ENCODE data around the gene SRRD.

The SRRD gene

DNA sequence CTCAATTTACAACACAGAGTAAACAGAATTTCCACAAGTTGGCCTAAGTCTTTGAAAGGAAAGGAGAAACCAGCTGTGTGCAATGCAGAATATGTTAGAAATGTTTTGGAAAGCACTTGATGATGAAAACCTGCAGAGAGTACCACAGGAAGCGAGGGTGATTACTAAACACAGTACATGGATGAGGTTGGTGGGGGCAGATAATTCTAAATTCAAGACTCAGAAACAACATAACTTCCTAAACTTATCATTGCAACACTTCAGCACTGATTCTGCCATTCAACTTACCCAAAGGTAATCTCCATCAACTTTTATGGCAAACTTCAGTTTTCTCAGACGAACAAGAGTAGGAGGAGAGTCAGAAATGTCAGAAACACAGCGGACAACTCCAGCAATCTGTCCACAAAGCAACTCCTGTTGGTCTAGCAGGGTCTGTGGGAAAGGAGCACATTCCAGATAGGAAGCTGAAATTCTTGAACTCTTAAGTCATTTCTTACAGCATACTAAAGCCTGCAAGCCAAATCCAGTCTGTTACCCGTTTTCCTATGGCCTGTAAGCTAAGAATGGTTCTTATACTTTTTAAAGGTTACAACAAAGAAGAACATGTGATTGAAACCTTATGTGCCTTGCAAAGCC is 6.9 kb upstream of the SRRD start:
- no peak for TF ChIP-seq CTCF (IDR thresholded peaks at IDR 0.05; ENCODE audit: low read depth, low read length)

GRCh38 chr22:26477341-26477731 is 6.3 kb upstream of the SRRD start:
- H3K4me3 ChIP-seq (ENCODE audit: low read depth, low read length): no peak overlapping the region
- no peak for TF ChIP-seq CTCF (IDR thresholded peaks at IDR 0.05; ENCODE audit: low read depth, low read length)
- DNase-seq (ENCODE audit: low read depth, low spot score): no peak
- in situ Hi-C loops (cut with HindIII; ENCODE audit: low sequenced_read_pairs): no loop called here

More for the DNA sequence above, 6.9 kb upstream of the SRRD start:
- peak; percentile 73 for DNase-seq (ENCODE audit: low read depth, low spot score)
- no peak overlapping the region for H3K4me3 ChIP-seq (ENCODE audit: low read depth, low read length)
- in situ Hi-C loops (cut with HindIII; ENCODE audit: low sequenced_read_pairs): no loop called here

DNA sequence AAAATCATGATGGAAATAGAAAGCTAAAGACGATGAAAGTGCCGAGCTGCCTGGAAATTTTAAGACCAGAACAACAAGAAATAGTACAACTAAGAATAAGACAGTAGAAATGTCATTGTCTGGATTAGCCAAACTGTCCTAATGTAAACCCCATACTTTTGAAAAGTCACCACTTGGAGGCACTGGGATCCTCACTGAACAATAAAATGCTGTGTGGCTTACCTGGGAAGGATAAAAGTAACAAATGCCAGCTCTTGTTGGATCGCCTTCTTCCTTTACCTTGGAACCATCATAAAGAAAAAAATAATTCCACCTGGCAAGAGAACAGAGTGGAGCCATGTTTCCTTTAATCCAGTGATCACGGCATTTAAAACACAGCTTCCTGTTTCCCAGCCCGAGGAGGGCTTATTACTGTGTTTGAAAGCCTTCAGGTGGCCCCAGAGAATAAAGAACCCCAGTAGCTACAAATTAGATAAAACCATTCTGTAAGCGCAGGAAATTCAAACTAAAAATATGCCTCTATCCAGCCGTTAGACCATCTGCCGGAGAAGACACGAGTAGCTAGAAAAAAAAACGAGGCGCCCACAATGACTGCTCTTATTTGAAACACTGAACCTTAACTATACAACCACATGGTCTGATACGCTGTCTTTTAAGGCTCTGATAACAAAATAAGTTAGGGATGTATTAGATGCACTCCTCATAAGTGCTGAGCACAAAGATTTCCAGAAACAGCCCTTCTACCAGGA is 4.5 kb upstream of the SRRD start:
- TF ChIP-seq CTCF (IDR thresholded peaks at IDR 0.05; ENCODE audit: low read depth, low read length): no peak
- in situ Hi-C loops (cut with HindIII; ENCODE audit: low sequenced_read_pairs): no loop called here
- no peak for DNase-seq (ENCODE audit: low read depth, low spot score)
- H3K4me3 ChIP-seq (ENCODE audit: low read depth, low read length): no peak overlapping the region

DNA sequence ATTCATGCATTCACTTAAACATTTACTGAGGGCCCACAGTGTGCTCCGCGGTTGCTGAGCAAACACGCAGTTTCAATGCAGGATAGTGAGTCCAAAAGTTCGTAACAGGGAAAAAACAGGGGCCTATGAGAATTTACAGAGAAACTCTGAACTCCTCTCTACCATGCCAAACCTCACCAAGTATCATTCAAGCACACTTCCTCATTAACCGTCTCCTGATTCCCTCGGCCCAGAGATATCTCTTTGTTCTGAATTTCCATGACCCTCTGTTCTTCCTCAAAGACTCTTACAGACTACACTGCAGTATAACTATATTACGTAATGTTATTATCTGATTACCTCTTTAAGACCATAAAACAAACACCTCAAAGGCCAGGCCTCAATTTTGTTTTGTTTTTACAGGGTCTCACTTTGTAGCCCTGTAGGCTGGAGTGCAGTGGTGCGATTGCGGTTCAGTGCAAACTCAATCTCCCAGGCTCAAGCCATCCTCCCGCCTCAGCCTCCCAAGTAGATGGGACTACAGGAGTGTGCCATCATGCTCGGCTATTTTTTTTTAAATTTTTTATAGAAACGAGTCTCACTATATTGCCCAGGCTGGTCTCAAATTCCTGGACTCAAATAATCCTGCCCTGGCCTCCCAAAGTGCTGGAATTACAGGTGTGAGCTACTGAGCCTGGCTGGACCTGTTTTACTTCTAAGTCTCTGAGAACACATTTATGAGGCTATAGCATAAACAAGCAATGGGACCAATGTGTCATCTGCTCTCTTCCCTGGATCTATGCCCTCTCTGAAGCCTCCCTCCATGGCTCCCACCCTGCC is 3.7 kb upstream of the SRRD start:
- no peak overlapping the region for H3K4me3 ChIP-seq (ENCODE audit: low read depth, low read length)
- DNase-seq (ENCODE audit: low read depth, low spot score): no peak
- no peak for TF ChIP-seq CTCF (IDR thresholded peaks at IDR 0.05; ENCODE audit: low read depth, low read length)
- in situ Hi-C loops (cut with HindIII; ENCODE audit: low sequenced_read_pairs): no loop called here

- in situ Hi-C loops (cut with HindIII; ENCODE audit: low sequenced_read_pairs): no loop called here
- no peak overlapping the region for H3K4me3 ChIP-seq (ENCODE audit: low read depth, low read length)
- TF ChIP-seq CTCF (IDR thresholded peaks at IDR 0.05; ENCODE audit: low read depth, low read length): no peak
- no peak for DNase-seq (ENCODE audit: low read depth, low spot score)
Measured at GRCh38 chr22:26480611-26480932, 3.1 kb upstream of the SRRD start.

DNA sequence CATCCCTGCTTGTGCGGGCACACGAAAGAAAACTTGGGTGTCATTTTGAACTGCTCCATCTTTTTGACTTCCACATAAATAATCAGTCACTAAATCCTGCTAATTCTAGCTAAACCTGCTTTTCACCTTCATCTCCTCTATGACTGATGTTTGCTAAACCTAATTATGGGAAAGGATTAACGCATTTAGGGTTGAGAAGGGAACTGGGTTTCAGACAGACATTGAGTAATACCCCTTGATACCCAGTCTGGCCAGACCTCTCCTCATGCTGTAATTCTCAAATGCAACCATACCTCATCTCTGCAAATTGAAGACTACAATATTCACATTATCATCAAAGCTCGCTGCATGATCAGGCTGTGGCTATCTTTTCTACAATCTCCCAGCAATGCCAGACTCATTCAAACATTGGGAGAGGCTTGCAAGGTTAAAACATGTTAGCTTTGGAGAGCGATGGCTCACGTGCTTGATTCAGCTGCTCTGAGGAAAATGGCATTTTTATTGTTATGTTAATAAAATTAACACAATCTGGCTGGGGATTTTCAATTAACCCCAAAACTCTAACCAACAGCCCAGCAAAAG is 2.5 kb upstream of the SRRD start:
- in situ Hi-C loops (cut with HindIII; ENCODE audit: low sequenced_read_pairs): no loop called here
- H3K4me3 ChIP-seq (ENCODE audit: low read depth, low read length): no peak overlapping the region
- TF ChIP-seq CTCF (IDR thresholded peaks at IDR 0.05; ENCODE audit: low read depth, low read length): no peak
- DNase-seq (ENCODE audit: low read depth, low spot score): no peak

Measured in astrocyte of the spinal cord (primary cell).